HEK293 (cell line): ENCODE measurements around the gene COL5A1.

Experiments used
- CTCF ChIA-PET: fragments of 350-600 bp; formaldehyde crosslinking; extraction: SDS; loops from one replicate; lab custom pipeline; 2021; ENCODE audit warnings: antibody characterized with exemption; lab: Yijun Ruan, JAX
- POLR2A ChIA-PET: fragments of 300-600 bp; formaldehyde crosslinking; extraction: SDS; loops from one replicate; lab custom pipeline; 2020; ENCODE audit warnings: antibody characterized with exemption, inconsistent platforms; lab: Yijun Ruan, JAX
- H3K27ac ChIP-seq: fragments of 200-500 bp; sonication (Bioruptor generic); 2 replicates; pipeline ENCODE4 v1.5.1; 2014; ENCODE audit warnings: low read depth, low read length, control low read depth, inconsistent platforms; ENCODE audit errors: extremely low read depth
- H3K36me3 ChIP-seq, 2 experiments: fragments of 200-500 bp in 1 of 2; sonication (Bioruptor generic) in 1 of 2; 1 replicate in 1 of 2; 2 replicates in 1 of 2; pipeline ENCODE4 v1.5.1; 2014 to 2017; ENCODE audit warnings: inconsistent platforms in 2 of 2, low read length in 2 of 2; ENCODE audit not compliant: control insufficient read depth in 2 of 2, insufficient read depth in 1 of 2
- H3K4me1 ChIP-seq: fragments of 200-500 bp; sonication (Bioruptor generic); 2 replicates; pipeline ENCODE4 v1.5.1; 2014; ENCODE audit warnings: mild to moderate bottlenecking, low read length, inconsistent platforms; ENCODE audit not compliant: control insufficient read depth, insufficient read depth
- H3K4me3 ChIP-seq: 2 replicates; pipeline ENCODE4 v1.5.1; 2011; ENCODE audit warnings: low read depth, mild to moderate bottlenecking, control low read depth, low read length, moderate library complexity
- H3K9me3 ChIP-seq: fragments of 200-500 bp; sonication (Bioruptor generic); 2 replicates; pipeline ENCODE4 v1.5.1; 2014; ENCODE audit warnings: low read depth, low read length, inconsistent platforms; ENCODE audit not compliant: control insufficient read depth, insufficient read depth
- GLIS2 ChIP-seq: fragments of 450-650 bp; formaldehyde crosslinking; IDR thresholded peaks from 2 replicates; pipeline ENCODE4 v1.5.1; 2016; ENCODE audit warnings: missing biosample characterization, missing genetic modification characterization
- HOXC10 ChIP-seq: sonication (generic); formaldehyde crosslinking; IDR thresholded peaks from 2 replicates; pipeline ENCODE4 v1.8.1; 2023; ENCODE audit warnings: mild to moderate bottlenecking, missing genetic modification reagents
- KLF16 ChIP-seq: fragments of 450-650 bp; formaldehyde crosslinking; IDR thresholded peaks from 2 replicates; pipeline ENCODE4 v1.5.1; 2017; ENCODE audit warnings: missing biosample characterization, missing genetic modification characterization
- PRDM10 ChIP-seq: fragments of 450-650 bp; formaldehyde crosslinking; IDR thresholded peaks from 2 replicates; pipeline ENCODE4 v1.5.1; 2016; ENCODE audit warnings: missing biosample characterization, missing genetic modification characterization
- SCRT2 ChIP-seq: fragments of 450-650 bp; formaldehyde crosslinking; IDR thresholded peaks from 2 replicates; pipeline ENCODE4 v1.5.1; 2016; ENCODE audit warnings: missing biosample characterization, missing genetic modification characterization
- YY1 ChIP-seq: fragments of 450-650 bp; formaldehyde crosslinking; IDR thresholded peaks from 2 replicates; pipeline ENCODE4 v1.5.1; 2018; ENCODE audit warnings: missing biosample characterization, missing genetic modification characterization
- ZBTB11 ChIP-seq: fragments of 450-650 bp; formaldehyde crosslinking; conservative IDR thresholded peaks from 2 replicates; pipeline ENCODE4 v1.5.1; 2016; ENCODE audit warnings: low read depth, missing biosample characterization, missing genetic modification characterization
- ZBTB48 ChIP-seq: fragments of 450-650 bp; formaldehyde crosslinking; IDR thresholded peaks from 2 replicates; pipeline ENCODE4 v1.5.1; 2016; ENCODE audit warnings: missing biosample characterization, missing genetic modification characterization
- ZNF121 ChIP-seq: fragments of 450-650 bp; formaldehyde crosslinking; IDR thresholded peaks from 2 replicates; pipeline ENCODE4 v1.5.1; 2016; ENCODE audit warnings: missing biosample characterization, missing genetic modification characterization
- ZNF146 ChIP-seq: fragments of 450-650 bp; formaldehyde crosslinking; IDR thresholded peaks from 2 replicates; pipeline ENCODE4 v1.5.1; 2016; ENCODE audit warnings: missing biosample characterization, missing genetic modification characterization
- ZNF16 ChIP-seq: fragments of 450-650 bp; formaldehyde crosslinking; IDR thresholded peaks from 2 replicates; pipeline ENCODE4 v1.5.1; 2016; ENCODE audit warnings: low read depth, missing biosample characterization, missing genetic modification characterization
- ZNF175 ChIP-seq: fragments of 450-650 bp; formaldehyde crosslinking; IDR thresholded peaks from 2 replicates; pipeline ENCODE4 v1.5.1; 2016; ENCODE audit warnings: missing biosample characterization, missing genetic modification characterization
- ZNF2 ChIP-seq: fragments of 450-650 bp; formaldehyde crosslinking; IDR thresholded peaks from 2 replicates; pipeline ENCODE4 v1.5.1; 2016; ENCODE audit warnings: missing biosample characterization, missing genetic modification characterization
- ZNF211 ChIP-seq: fragments of 450-650 bp; formaldehyde crosslinking; IDR thresholded peaks from 2 replicates; pipeline ENCODE4 v1.5.1; 2016; ENCODE audit warnings: low read depth, missing biosample characterization, missing genetic modification characterization
- ZNF274 ChIP-seq, 2 experiments: fragments of 200-500 bp in 1 of 2; fragments of 450-650 bp in 1 of 2; sonication (Bioruptor generic) in 1 of 2; formaldehyde crosslinking in 1 of 2; IDR thresholded peaks; 2 replicates each; pipeline versions ENCODE4 v1.5.1 to v1.6.1; 2014 to 2016; ENCODE audit warnings: borderline replicate concordance in 1 of 2, inconsistent platforms in 1 of 2, low read length in 1 of 2, missing biosample characterization in 1 of 2, missing genetic modification characterization in 1 of 2
- ZNF335 ChIP-seq: fragments of 450-650 bp; formaldehyde crosslinking; conservative IDR thresholded peaks from 2 replicates; pipeline ENCODE4 v1.5.1; 2016; ENCODE audit warnings: missing biosample characterization, missing genetic modification characterization
- ZNF48 ChIP-seq: fragments of 450-650 bp; formaldehyde crosslinking; IDR thresholded peaks from 2 replicates; pipeline ENCODE4 v1.5.1; 2016; ENCODE audit warnings: missing biosample characterization, missing genetic modification characterization
- ZNF514 ChIP-seq: fragments of 450-650 bp; formaldehyde crosslinking; IDR thresholded peaks from 2 replicates; pipeline ENCODE4 v1.5.1; 2016; ENCODE audit warnings: missing biosample characterization, missing genetic modification characterization
- ZNF571 ChIP-seq: fragments of 450-650 bp; formaldehyde crosslinking; IDR thresholded peaks from 2 replicates; pipeline ENCODE4 v1.5.0; 2017; ENCODE audit warnings: missing biosample characterization, missing genetic modification characterization
- ZNF585B ChIP-seq: fragments of 450-650 bp; formaldehyde crosslinking; IDR thresholded peaks from 2 replicates; pipeline ENCODE4 v1.5.1; 2016; ENCODE audit warnings: missing biosample characterization, missing genetic modification characterization
- ZNF747 ChIP-seq: fragments of 450-650 bp; formaldehyde crosslinking; IDR thresholded peaks from 2 replicates; pipeline ENCODE4 v1.5.1; 2016; ENCODE audit warnings: missing biosample characterization, missing genetic modification characterization
- ZNF785 ChIP-seq: fragments of 450-650 bp; formaldehyde crosslinking; IDR thresholded peaks from 2 replicates; pipeline ENCODE4 v1.5.1; 2016; ENCODE audit warnings: missing biosample characterization, missing genetic modification characterization
- ZNF791 ChIP-seq: fragments of 450-650 bp; formaldehyde crosslinking; IDR thresholded peaks from 2 replicates; pipeline ENCODE4 v1.5.1; 2016; ENCODE audit warnings: missing biosample characterization, missing genetic modification characterization
- TF ChIP-seq, protein P1 (sequence below): fragments of 450-650 bp; formaldehyde crosslinking; IDR thresholded peaks from 2 replicates; pipeline ENCODE4 v1.5.1; 2016; ENCODE audit warnings: missing biosample characterization, missing genetic modification characterization
- TF ChIP-seq, protein P2 (sequence below): fragments of 450-650 bp; formaldehyde crosslinking; IDR thresholded peaks from 2 replicates; pipeline ENCODE4 v1.5.1; 2017; ENCODE audit warnings: missing biosample characterization, missing genetic modification characterization
- TF ChIP-seq, protein P3 (sequence below): IDR thresholded peaks from 2 replicates; pipeline ENCODE4 v1.6.1; 2011; ENCODE audit warnings: mild to moderate bottlenecking, low read depth, low read length, borderline replicate concordance

COL5A1 gene

GRCh38 chr9:134738869-134739659 is 97.5 kb downstream of the COL5A1 start (continued):
- TF ChIP-seq ZNF274 (IDR thresholded peaks at IDR 0.05; ENCODE audit: low read length) = no peak
- no peak for TF ChIP-seq ZNF274 (tag by site-specific recombination; IDR thresholded peaks at IDR 0.05; ENCODE audit: borderline replicate concordance)
- no peak for TF ChIP-seq ZNF211 (tag by site-specific recombination)
- no peak for TF ChIP-seq YY1 (tag by site-specific recombination)
- TF ChIP-seq ZNF175 = no peak
- TF ChIP-seq ZNF791 (tag by site-specific recombination) = no peak
- peak; percentile 55; the same call in 1 of the 2 replicates for TF ChIP-seq PRDM10 (tag by site-specific recombination)
- no peak for TF ChIP-seq ZNF146 (tag by site-specific recombination)
- TF ChIP-seq, protein P1, sequence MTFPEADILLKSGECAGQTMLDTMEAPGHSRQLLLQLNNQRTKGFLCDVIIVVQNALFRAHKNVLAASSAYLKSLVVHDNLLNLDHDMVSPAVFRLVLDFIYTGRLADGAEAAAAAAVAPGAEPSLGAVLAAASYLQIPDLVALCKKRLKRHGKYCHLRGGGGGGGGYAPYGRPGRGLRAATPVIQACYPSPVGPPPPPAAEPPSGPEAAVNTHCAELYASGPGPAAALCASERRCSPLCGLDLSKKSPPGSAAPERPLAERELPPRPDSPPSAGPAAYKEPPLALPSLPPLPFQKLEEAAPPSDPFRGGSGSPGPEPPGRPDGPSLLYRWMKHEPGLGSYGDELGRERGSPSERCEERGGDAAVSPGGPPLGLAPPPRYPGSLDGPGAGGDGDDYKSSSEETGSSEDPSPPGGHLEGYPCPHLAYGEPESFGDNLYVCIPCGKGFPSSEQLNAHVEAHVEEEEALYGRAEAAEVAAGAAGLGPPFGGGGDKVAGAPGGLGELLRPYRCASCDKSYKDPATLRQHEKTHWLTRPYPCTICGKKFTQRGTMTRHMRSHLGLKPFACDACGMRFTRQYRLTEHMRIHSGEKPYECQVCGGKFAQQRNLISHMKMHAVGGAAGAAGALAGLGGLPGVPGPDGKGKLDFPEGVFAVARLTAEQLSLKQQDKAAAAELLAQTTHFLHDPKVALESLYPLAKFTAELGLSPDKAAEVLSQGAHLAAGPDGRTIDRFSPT (tag by site-specific recombination) = no peak
- TF ChIP-seq ZNF121 = no peak
- peak; percentile 47; the same call in 1 of the 2 replicates for TF ChIP-seq ZNF2 (tag by site-specific recombination)
- no peak for TF ChIP-seq HOXC10 (CRISPR knock-in tag)
- no peak for TF ChIP-seq ZNF16 (tag by site-specific recombination)
- 0 out of 2 replicates have a peak, but pooled peaks have one; percentile 22 for TF ChIP-seq ZBTB48 (tag by site-specific recombination)
- TF ChIP-seq, protein P2, sequence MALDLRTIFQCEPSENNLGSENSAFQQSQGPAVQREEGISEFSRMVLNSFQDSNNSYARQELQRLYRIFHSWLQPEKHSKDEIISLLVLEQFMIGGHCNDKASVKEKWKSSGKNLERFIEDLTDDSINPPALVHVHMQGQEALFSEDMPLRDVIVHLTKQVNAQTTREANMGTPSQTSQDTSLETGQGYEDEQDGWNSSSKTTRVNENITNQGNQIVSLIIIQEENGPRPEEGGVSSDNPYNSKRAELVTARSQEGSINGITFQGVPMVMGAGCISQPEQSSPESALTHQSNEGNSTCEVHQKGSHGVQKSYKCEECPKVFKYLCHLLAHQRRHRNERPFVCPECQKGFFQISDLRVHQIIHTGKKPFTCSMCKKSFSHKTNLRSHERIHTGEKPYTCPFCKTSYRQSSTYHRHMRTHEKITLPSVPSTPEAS = no peak
- no peak for TF ChIP-seq ZNF785 (tag by site-specific recombination)

DNA sequence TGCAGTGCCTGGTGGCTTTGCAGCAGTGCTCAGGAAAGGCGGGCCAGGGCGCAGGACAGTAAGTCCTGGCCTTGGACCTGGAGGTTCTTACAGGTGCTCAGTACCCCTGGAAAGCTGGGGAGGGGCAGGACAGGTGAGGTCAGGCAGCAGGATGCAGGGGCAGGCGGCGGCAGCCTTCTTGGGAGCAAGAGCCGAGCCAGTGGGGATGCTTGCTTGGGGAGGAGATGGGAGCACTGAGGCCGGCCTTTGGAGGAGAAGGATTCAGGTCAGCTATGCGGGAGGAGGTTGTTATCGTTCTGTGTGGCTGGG is 98.0 kb downstream of the COL5A1 start:
- Histone ChIP-seq H3K9me3 (no peaks in the 10 kb centered on the region), H3K4me1 (no peaks in the 10 kb centered on the region), H3K36me3 (peaks cover 0 to 4% of the 10 kb centered on the region in 2 experiments; a peak in 1 of 3 replicates), H3K4me3 (no peak overlapping the region), H3K27ac (no peak overlapping the region)
- ChIA-PET CTCF (interaction anchor here (0.6 to 10.2 kb wide), 17 partner anchors 10 to 422 kb away, joined by 3 to 64 read pairs (median 5); no protein-coding TSS in a partner anchor), POLR2A (interaction anchor here (1.5 kb wide), 1 partner anchor 32 kb away, joined by 6 read pairs; no protein-coding TSS in a partner anchor)
- TF ChIP-seq ZNF335 (tag by site-specific recombination) (no peak), ZBTB11 (no peak), ZNF514 (tag by site-specific recombination) (no peak), ZNF585B (tag by site-specific recombination) (no peak), ZNF48 (tag by site-specific recombination) (no peak), KLF16 (tag by site-specific recombination) (no peak), SCRT2 (tag by site-specific recombination) (no peak), ZNF747 (tag by site-specific recombination) (no peak), GLIS2 (no peak), ZNF571 (tag by site-specific recombination) (no peak)
- TF ChIP-seq, protein P3, sequence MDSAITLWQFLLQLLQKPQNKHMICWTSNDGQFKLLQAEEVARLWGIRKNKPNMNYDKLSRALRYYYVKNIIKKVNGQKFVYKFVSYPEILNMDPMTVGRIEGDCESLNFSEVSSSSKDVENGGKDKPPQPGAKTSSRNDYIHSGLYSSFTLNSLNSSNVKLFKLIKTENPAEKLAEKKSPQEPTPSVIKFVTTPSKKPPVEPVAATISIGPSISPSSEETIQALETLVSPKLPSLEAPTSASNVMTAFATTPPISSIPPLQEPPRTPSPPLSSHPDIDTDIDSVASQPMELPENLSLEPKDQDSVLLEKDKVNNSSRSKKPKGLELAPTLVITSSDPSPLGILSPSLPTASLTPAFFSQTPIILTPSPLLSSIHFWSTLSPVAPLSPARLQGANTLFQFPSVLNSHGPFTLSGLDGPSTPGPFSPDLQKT = no peak
